HTERT RPE-1 (cell line): ENCODE data around the gene DYNAP.

Experiments
- in situ Hi-C: fragments of 300-500 bp; cut with MboI; formaldehyde crosslinking; loops from 4 replicates; pipeline ENCODE4 v1.14.3; 2020; ENCODE audit warnings: low sequenced_read_pairs

DYNAP gene

GRCh38 chr18:54630963-54631362 lies 39.9 kb downstream of the DYNAP start:
- in situ Hi-C loops = no loop called here

DNA sequence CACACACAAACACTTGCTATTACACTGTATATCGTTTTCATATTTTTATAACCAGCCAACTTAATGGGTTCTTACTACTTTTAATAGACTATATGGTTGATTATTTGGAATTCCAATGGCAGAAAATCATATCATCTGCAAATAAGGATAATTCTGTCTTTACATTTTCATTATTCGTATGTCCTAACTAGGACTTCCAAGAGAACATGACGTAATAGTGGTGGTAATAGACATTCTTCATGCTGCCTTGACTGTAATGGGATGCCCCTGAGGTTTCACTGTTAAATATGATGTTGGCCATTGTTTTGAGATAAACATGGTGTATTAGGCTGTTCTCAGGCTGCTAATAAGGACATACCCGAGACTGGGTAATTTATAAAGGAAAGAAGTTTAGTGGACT lies 45.2 kb downstream of the DYNAP start:
- in situ Hi-C loops = no loop called here

- in situ Hi-C loops = no loop called here
These were observed 50.7 kb downstream of the DYNAP start for GRCh38 chr18:54641734-54642133.

GRCh38 chr18:54647176-54647575 lies 56.1 kb downstream of the DYNAP start:
- in situ Hi-C loops = no loop called here
